Body of pancreas (tissue), 4 donors: Measurements from ENCODE around the gene CNDP2. TPM values are rescaled to one million over a fixed set of nuclear protein-coding genes. Genes with fewer than 3 reads are reported as not detected.

Experiments used
- ATAC-seq: fragments of 150-250 bp; one replicate; pipeline ENCODE4 v1.9.1; 2016
- DNase-seq, 4 donors: peaks; one replicate each; pipeline ENCODE4 v3.0.0-alpha.2; 2019
- H3K27ac ChIP-seq, 4 donors: fragments of 200-600 bp; sonication (generic); 1 replicate in 3 of 4; 2 replicates in 1 of 4; pipeline versions ENCODE4 v1.5.1 to v1.6.1; 2016 to 2019; ENCODE audit warnings: mild to moderate bottlenecking in 1 of 4, mixed read lengths in 1 of 4, moderate library complexity in 1 of 4
- H3K27me3 ChIP-seq, 2 donors: fragments of 200-600 bp; sonication (generic); one replicate each; pipeline ENCODE4 v1.6.0; 2016; ENCODE audit warnings: mild to moderate bottlenecking in 1 of 2
- H3K36me3 ChIP-seq, 2 donors: fragments of 200-600 bp; sonication (generic); replicated peaks in 1 of 2; 2 replicates each; pipeline ENCODE4 v1.5.1; 2016; ENCODE audit warnings: low read depth in 2 of 2; ENCODE audit not compliant: insufficient read depth in 1 of 2
- H3K4me1 ChIP-seq: fragments of 200-600 bp; sonication (generic); one replicate; pipeline ENCODE4 v1.6.0; 2016
- H3K4me3 ChIP-seq, 2 donors: fragments of 200-600 bp; sonication (generic); 1 replicate in 1 of 2; 2 replicates in 1 of 2; pipeline ENCODE4 v1.5.1; 2016 to 2019
- H3K9me3 ChIP-seq, 3 donors: fragments of 200-600 bp; sonication (generic); 1 replicate in 2 of 3; 2 replicates in 1 of 3; pipeline ENCODE4 v1.5.1; 2016
- POLR2A ChIP-seq, 3 donors: fragments of 450-650 bp; IDR thresholded peaks; one replicate each; pipeline ENCODE4 v1.6.1; 2016; ENCODE audit warnings: antibody characterized with exemption in 3 of 3, mild to moderate bottlenecking in 2 of 3
- WGBS, 2 donors: methylation state at CpG; one replicate each; pipeline ENCODE4 v1.1.5; 2017; 5-methylcytosine and 5-hydroxymethylcytosine counted together
- intact Hi-C: fragments of 100-400 bp; cut with DNase I; formaldehyde crosslinking; loops from one replicate; pipeline ENCODE4 v1.15.1; 2023
- total RNA-seq, 2 donors: library from RNA; depleted of rRNA; stranded (reverse); fragments of >200 nt; gene quantifications; one replicate each; pipeline ENCODE4 v1.1.0, GENCODE V29; 2016
- TF ChIP-seq, protein P1 (sequence below), 7 experiments: fragments of 450-650 bp in 4 of 7; fragments of 200-600 bp in 3 of 7; sonication (generic) in 3 of 7; IDR thresholded peaks; one replicate each; pipeline ENCODE4 v1.5.1; 2016 to 2019; ENCODE audit warnings: antibody characterized with exemption in 7 of 7

CNDP2 gene
- total RNA-seq, 2 donors from 2014 or later: 83.0 to 145 TPM

DNA sequence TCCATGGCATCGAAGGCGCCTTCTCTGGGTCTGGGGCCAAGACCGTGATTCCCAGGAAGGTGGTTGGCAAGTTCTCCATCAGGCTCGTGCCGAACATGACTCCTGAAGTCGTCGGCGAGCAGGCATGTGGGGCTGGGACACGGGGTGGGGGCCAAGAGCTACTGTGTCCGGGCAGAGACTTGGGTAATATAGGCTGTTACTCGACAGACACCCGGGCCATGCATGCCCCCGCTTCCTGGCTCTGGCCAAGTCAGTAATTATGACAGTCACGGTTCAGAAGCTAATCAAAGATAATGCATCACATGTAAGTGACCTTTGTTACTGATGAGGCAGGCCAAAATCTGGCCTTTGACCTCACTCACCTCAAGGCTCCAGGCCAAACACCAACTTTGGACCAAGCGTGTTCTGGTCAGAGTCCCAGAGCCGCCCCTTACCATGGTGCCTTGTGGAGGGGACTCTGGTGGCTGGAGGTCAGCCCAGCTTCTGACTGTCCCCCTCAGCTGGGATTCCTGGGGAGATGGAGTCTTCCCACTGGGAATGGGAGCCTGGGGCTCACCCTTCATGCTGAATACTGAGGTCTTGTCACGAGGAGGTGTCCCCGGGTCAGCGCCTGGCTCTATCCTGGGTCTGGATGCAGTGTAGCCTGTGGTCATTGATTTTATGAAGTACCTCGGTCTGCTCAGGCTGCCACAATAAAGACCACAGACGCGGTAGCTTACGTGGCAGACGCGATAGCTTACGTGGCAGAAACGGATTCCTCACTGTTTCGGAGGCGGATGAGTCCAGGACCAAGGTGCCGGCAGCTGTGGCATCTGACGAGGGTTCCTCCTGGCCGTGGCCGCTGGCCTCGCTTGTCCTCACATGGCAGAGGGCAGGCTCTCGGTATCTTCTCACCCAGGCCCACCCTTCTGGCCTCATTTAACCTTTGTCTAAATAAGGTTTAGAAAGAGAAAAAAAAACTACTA lies 20.4 kb downstream of the CNDP2 start:
- no peaks in the 10 kb centered on the region for H3K27me3 ChIP-seq
- DNase-seq (peak in 1 of 4 donors; percentile 12), ATAC-seq (no peak)
- H3K4me3 ChIP-seq: no peak overlapping the region
- intact Hi-C loops: no loop called here
- TF ChIP-seq, protein P1, sequence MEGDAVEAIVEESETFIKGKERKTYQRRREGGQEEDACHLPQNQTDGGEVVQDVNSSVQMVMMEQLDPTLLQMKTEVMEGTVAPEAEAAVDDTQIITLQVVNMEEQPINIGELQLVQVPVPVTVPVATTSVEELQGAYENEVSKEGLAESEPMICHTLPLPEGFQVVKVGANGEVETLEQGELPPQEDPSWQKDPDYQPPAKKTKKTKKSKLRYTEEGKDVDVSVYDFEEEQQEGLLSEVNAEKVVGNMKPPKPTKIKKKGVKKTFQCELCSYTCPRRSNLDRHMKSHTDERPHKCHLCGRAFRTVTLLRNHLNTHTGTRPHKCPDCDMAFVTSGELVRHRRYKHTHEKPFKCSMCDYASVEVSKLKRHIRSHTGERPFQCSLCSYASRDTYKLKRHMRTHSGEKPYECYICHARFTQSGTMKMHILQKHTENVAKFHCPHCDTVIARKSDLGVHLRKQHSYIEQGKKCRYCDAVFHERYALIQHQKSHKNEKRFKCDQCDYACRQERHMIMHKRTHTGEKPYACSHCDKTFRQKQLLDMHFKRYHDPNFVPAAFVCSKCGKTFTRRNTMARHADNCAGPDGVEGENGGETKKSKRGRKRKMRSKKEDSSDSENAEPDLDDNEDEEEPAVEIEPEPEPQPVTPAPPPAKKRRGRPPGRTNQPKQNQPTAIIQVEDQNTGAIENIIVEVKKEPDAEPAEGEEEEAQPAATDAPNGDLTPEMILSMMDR (IDR thresholded peaks at IDR 0.05): no peak
- TF ChIP-seq POLR2A (IDR thresholded peaks at IDR 0.05): no peak
- H3K4me1 ChIP-seq: peaks cover 14% of the 10 kb centered on the region
- peaks cover 24 to 39% of the 10 kb centered on the region in 2 donors for H3K36me3 ChIP-seq
- H3K27ac ChIP-seq: no peak overlapping the region
- 88 to 93% methylated on average over 33 to 35 of the region's 35 CpGs for WGBS, 2 donors
- no peaks in the 10 kb centered on the region for H3K9me3 ChIP-seq

DNA sequence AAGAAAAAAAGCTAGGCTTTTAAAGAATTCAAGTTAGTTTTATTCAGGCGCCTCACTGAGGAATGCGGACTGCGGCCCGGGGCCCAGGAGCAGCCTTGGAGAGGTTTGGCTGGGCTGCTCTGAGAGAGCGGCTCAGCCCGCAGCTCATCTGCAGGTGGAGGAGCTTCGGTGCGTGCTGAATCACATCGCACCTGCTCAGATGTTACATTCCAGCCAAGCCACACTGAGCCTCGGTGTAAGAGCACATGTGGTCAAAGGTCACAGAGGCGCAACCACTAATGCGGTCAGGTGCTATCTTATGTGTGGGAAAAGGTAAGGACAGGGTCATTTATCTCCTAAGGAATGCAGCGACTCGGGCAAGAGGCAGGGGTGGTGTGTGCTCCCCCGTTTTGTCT lies 21.1 kb downstream of the CNDP2 start:
- Histone ChIP-seq H3K36me3 (peaks cover 24 to 39% of the 10 kb centered on the region in 2 donors), H3K27ac (no peak overlapping the region), H3K27me3 (no peaks in the 10 kb centered on the region), H3K4me3 (no peak overlapping the region), H3K9me3 (no peaks in the 10 kb centered on the region), H3K4me1 (peaks cover 7% of the 10 kb centered on the region)
- no peak for ATAC-seq
- 74 to 78% methylated on average over 15 of the region's 15 CpGs for WGBS, 2 donors
- DNase-seq: no peak
- intact Hi-C loops: no loop called here
- TF ChIP-seq POLR2A (IDR thresholded peaks at IDR 0.05): no peak
- TF ChIP-seq, protein P1 (IDR thresholded peaks at IDR 0.05): no peak

DNA sequence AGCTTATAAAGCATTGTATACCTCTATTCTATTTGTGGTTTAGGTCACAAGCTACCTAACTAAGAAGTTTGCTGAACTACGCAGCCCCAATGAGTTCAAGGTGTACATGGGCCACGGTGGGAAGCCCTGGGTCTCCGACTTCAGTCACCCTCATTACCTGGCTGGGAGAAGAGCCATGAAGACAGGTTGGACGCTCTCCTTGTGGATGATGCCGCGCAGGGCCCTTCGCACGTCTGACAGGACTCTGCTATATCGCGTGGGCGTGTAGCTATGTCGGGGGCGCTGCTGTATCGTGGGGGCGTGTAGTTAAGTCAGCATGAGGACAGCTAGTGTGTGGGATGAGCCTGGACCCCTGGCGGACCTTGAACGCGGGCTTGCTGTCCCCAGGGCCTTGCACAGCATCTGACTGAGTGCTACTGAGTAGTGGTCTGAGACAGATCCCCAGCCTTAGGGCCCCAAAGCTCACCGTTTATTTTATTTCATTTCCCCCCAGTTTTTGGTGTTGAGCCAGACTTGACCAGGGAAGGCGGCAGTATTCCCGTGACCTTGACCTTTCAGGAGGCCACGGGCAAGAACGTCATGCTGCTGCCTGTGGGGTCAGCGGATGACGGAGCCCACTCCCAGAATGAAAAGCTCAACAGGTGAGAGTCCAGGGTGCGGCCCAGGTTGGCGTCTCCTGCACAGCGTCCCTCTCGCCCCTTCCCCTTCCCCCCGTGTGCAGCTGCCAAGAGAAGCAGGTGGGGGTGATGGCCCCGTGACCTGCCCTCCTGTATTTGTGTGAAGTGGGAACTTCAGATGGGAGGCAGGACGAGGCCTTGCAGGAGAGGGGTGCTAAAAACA lies 22.5 kb downstream of the CNDP2 start:
- Histone ChIP-seq H3K27ac (no peak overlapping the region), H3K9me3 (no peaks in the 10 kb centered on the region), H3K36me3 (peaks cover 19 to 33% of the 10 kb centered on the region in 2 donors), H3K4me3 (no peak overlapping the region), H3K4me1 (peaks cover 7% of the 10 kb centered on the region), H3K27me3 (no peaks in the 10 kb centered on the region)
- 71 to 77% methylated on average over 27 to 30 of the region's 32 CpGs for WGBS, 2 donors
- no peak for ATAC-seq
- intact Hi-C loops: no loop called here
- peak in 1 of 4 donors; percentile 10 for DNase-seq
- TF ChIP-seq POLR2A (IDR thresholded peaks at IDR 0.05): no peak
- TF ChIP-seq, protein P1 (IDR thresholded peaks at IDR 0.05): no peak

DNA sequence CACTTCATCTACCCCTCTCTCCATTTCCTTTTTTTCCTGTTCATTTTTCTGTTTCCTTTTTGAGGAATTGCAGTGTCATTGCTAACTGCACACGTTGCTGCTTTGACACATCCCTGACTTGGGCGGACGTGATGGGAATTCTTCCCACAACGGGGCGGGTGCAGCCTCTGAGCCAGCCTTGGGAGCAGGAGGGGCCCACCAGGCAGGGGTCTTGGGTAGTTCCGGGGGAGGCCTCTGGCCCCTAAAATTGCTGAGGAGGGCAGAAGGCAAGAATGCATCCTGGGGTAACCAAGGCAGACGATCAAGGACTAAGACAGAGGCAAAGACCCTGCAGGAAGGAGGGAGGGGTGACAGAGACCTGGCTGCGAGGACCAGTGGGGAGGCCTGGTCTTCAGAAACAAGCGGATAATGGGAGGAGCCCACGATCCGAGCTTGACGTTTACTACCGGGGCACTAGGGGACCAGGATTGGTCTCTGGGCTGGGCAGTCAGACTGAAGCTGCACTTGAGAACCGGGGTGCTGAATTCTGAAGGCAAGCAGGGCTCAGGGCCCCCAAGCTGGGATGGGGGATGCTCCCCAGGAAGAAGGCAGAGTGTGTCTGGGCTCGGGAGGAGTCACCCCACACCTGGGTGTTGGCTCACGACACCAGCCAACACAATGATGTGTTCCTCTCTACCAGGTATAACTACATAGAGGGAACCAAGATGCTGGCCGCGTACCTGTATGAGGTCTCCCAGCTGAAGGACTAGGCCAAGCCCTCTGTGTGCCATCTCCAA lies 23.3 kb downstream of the CNDP2 start:
- Histone ChIP-seq H3K27me3 (no peaks in the 10 kb centered on the region), H3K27ac (no peak overlapping the region), H3K36me3 (peaks cover 18 to 33% of the 10 kb centered on the region in 2 donors), H3K4me1 (peaks cover 12% of the 10 kb centered on the region), H3K4me3 (no peak overlapping the region), H3K9me3 (no peaks in the 10 kb centered on the region)
- TF ChIP-seq, protein P1 (IDR thresholded peaks at IDR 0.05): no peak
- no peak for TF ChIP-seq POLR2A (IDR thresholded peaks at IDR 0.05)
- DNase-seq: peak in 1 of 4 donors; percentile 10
- no peak for ATAC-seq
- 93 to 94% methylated on average over 14 to 18 of the region's 18 CpGs for WGBS, 2 donors
- intact Hi-C loops: no loop called here
